WTC11 (cell line): ENCODE measurements around the gene SMIM38. TPM values are rescaled to one million over a fixed set of nuclear protein-coding genes. Genes with fewer than 3 reads are reported as not detected.

Experiments
- ATAC-seq: fragments of 200-7000 bp; cut with Tn5 transposase; 2 replicates; pipeline ENCODE4 v1.10.0; 2021; ENCODE audit warnings: mild to moderate bottlenecking, moderate library complexity
- CTCF ChIA-PET: fragments of 300-600 bp; sonication (Branson Sonifier 250); formaldehyde crosslinking; loops from one replicate; lab custom pipeline; 2021; ENCODE audit warnings: antibody characterized with exemption; lab: Charles Lee
- POLR2A ChIA-PET: fragments of 350-600 bp; sonication (Branson Sonifier 250); formaldehyde crosslinking; loops from one replicate; lab custom pipeline; 2021; ENCODE audit warnings: antibody characterized with exemption; lab: Charles Lee
- DNase-seq: peaks from one replicate; pipeline ENCODE4 v3.0.0; 2021; ENCODE audit warnings: low spot score
- H3K27ac Mint-ChIP-seq: 2 replicates; pipeline ENCODE4 v1.8.0; 2021; ENCODE audit warnings: mixed read lengths
- H3K27me3 Mint-ChIP-seq: 2 replicates; pipeline ENCODE4 v1.8.0; 2021; ENCODE audit warnings: low read depth, mild to moderate bottlenecking, moderate library complexity, mixed read lengths
- H3K36me3 Mint-ChIP-seq: 2 replicates; pipeline ENCODE4 v1.8.0; 2021; ENCODE audit warnings: mixed read lengths
- H3K4me1 Mint-ChIP-seq: 2 replicates; pipeline ENCODE4 v1.8.0; 2022; ENCODE audit warnings: mixed read lengths
- H3K4me3 Mint-ChIP-seq: 2 replicates; pipeline ENCODE4 v1.8.0; 2021; ENCODE audit warnings: mild to moderate bottlenecking, moderate library complexity, mixed read lengths
- H3K9me3 Mint-ChIP-seq: 2 replicates; pipeline ENCODE4 v1.8.0; 2021; ENCODE audit warnings: mixed read lengths
- ATF1 ChIP-seq: sonication (generic); formaldehyde crosslinking; IDR thresholded peaks from 2 replicates; pipeline ENCODE4 v1.8.1; 2023; ENCODE audit warnings: mild to moderate bottlenecking, moderate library complexity, missing genetic modification reagents
- ATF2 ChIP-seq: sonication (generic); formaldehyde crosslinking; IDR thresholded peaks from 2 replicates; pipeline ENCODE4 v1.8.1; 2022; ENCODE audit warnings: low read depth, missing genetic modification reagents, borderline replicate concordance
- ESRRA ChIP-seq: sonication (generic); formaldehyde crosslinking; IDR thresholded peaks from 2 replicates; pipeline ENCODE4 v1.8.1; 2022; ENCODE audit warnings: mild to moderate bottlenecking, missing genetic modification reagents, borderline replicate concordance
- FOXP4 ChIP-seq: sonication (generic); formaldehyde crosslinking; IDR thresholded peaks from 2 replicates; pipeline ENCODE4 v1.8.0; 2022; ENCODE audit warnings: mild to moderate bottlenecking, missing genetic modification reagents
- GTF2I ChIP-seq: fragments of 250-450 bp; sonication (Bioruptor Pico); conservative IDR thresholded peaks from 2 replicates; pipeline ENCODE4 v1.4.0; 2021; ENCODE audit warnings: mild to moderate bottlenecking
- HMGXB4 ChIP-seq: sonication (generic); formaldehyde crosslinking; IDR thresholded peaks from 2 replicates; pipeline ENCODE4 v1.8.1; 2023; ENCODE audit warnings: mild to moderate bottlenecking, moderate library complexity, missing genetic modification reagents
- KAT7 ChIP-seq: sonication (generic); formaldehyde crosslinking; IDR thresholded peaks from 2 replicates; pipeline ENCODE4 v1.8.1; 2023; ENCODE audit warnings: missing genetic modification reagents, mild to moderate bottlenecking, borderline replicate concordance
- MYBL2 ChIP-seq: sonication (generic); formaldehyde crosslinking; IDR thresholded peaks from 2 replicates; pipeline ENCODE4 v1.8.1; 2023; ENCODE audit warnings: mild to moderate bottlenecking, moderate library complexity, missing genetic modification reagents
- NFE2L1 ChIP-seq: sonication (generic); formaldehyde crosslinking; IDR thresholded peaks from 2 replicates; pipeline ENCODE4 v1.8.1; 2023; ENCODE audit warnings: missing genetic modification reagents
- TEAD4 ChIP-seq: sonication (generic); formaldehyde crosslinking; IDR thresholded peaks from 2 replicates; pipeline ENCODE4 v1.8.0; 2022; ENCODE audit warnings: mild to moderate bottlenecking, missing genetic modification reagents
- ZBTB21 ChIP-seq: sonication (generic); formaldehyde crosslinking; IDR thresholded peaks from 2 replicates; pipeline ENCODE4 v1.8.1; 2023; ENCODE audit warnings: mild to moderate bottlenecking, missing genetic modification reagents, borderline replicate concordance
- ZNF317 ChIP-seq: sonication (generic); formaldehyde crosslinking; IDR thresholded peaks from 2 replicates; pipeline ENCODE4 v1.8.1; 2023; ENCODE audit warnings: low read depth, mild to moderate bottlenecking, moderate library complexity, missing genetic modification reagents, borderline replicate concordance
- total RNA-seq: library from RNA; stranded (reverse); gene quantifications from 3 replicates; pipeline ENCODE4 v1.2.3, GENCODE V29; 2021
- TF ChIP-seq, protein P1 (sequence below): sonication (generic); formaldehyde crosslinking; IDR thresholded peaks from 2 replicates; pipeline ENCODE4 v1.8.1; 2023; ENCODE audit warnings: mild to moderate bottlenecking, missing genetic modification reagents, moderate library complexity
- TF ChIP-seq, protein P2 (sequence below): sonication (generic); formaldehyde crosslinking; IDR thresholded peaks from 2 replicates; pipeline ENCODE4 v1.8.1; 2022; ENCODE audit warnings: missing genetic modification reagents, borderline replicate concordance

The SMIM38 gene
- total RNA-seq, 1 experiment from 2014 or later, result 0.39 TPM

DNA sequence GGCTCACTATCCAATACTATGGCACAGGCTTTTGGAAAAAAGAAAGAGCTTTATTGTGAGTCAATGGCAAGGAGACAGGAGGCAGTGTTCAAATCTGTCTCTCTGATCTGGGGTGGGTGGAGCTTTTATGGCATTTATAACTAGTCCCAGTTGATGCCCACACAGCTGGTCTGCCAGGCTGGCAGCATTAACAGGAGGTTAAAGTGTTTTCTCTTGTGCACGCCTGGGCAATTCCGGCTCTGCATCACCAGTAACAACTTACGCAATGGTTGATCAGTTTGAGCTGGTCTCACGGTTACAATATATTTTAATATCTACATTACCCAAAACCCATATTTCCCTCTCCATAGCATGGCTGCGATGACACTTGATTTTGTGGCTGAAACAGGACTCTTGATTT lies 15.1 kb upstream of the SMIM38 start:
- ChIA-PET CTCF (interaction anchor here (2.6 kb wide), 1 partner anchor 9 kb away, joined by 22 read pairs; no protein-coding TSS in a partner anchor), POLR2A (no interaction called here)
- H3K27ac Mint-ChIP-seq, result no peak overlapping the region
- H3K4me1 Mint-ChIP-seq, result 0 out of 2 replicates have a peak, but pooled peaks cover 7% of the 10 kb centered on the region
- peaks cover 16% of the 10 kb centered on the region for H3K9me3 Mint-ChIP-seq
- no peak for TF ChIP-seq ATF2 (CRISPR knock-in tag)
- TF ChIP-seq, protein P1, sequence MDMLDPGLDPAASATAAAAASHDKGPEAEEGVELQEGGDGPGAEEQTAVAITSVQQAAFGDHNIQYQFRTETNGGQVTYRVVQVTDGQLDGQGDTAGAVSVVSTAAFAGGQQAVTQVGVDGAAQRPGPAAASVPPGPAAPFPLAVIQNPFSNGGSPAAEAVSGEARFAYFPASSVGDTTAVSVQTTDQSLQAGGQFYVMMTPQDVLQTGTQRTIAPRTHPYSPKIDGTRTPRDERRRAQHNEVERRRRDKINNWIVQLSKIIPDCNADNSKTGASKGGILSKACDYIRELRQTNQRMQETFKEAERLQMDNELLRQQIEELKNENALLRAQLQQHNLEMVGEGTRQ, result no peak
- TF ChIP-seq ZBTB21 (CRISPR knock-in tag), result no peak
- TF ChIP-seq ZNF317 (CRISPR knock-in tag), result no peak
- ATAC-seq (no peak), DNase-seq (no peak)
- H3K27me3 Mint-ChIP-seq, result no peaks in the 10 kb centered on the region
- H3K4me3 Mint-ChIP-seq, result no peak overlapping the region
- H3K36me3 Mint-ChIP-seq, result peaks cover 2% of the 10 kb centered on the region; the same call in 1 of the 2 replicates

DNA sequence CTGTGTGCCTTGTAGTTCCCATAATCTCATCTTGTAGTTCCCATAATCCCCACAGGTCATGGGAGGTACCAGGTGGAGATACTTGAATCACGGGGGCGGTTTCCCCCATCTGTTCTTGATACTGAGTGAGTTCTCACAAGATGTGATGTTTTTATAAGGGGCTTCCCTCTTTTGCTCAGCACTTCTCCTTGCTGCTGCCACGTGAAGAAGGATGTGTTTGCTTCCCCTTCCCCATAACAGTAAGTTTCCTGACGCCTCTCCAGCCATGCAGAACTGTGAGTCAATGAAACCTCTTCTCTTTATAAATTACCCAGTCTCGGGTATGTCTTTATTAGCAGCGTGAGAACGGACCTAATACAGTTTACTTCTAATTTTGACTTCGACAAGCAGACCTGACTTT lies 14.0 kb upstream of the SMIM38 start:
- ChIA-PET POLR2A (no interaction called here), CTCF (interaction anchor here (2.6 to 3.1 kb wide), 1 partner anchor 10 kb away, joined by 12 to 22 read pairs; no protein-coding TSS in a partner anchor)
- TF ChIP-seq ATF1 (CRISPR knock-in tag) (no peak), KAT7 (no peak), TEAD4 (CRISPR knock-in tag) (no peak), FOXP4 (CRISPR knock-in tag) (no peak), HMGXB4 (no peak), MYBL2 (no peak), GTF2I (no peak), ESRRA (CRISPR knock-in tag) (no peak), NFE2L1 (CRISPR knock-in tag) (no peak)
- TF ChIP-seq, protein P1, result no peak
- TF ChIP-seq, protein P2, sequence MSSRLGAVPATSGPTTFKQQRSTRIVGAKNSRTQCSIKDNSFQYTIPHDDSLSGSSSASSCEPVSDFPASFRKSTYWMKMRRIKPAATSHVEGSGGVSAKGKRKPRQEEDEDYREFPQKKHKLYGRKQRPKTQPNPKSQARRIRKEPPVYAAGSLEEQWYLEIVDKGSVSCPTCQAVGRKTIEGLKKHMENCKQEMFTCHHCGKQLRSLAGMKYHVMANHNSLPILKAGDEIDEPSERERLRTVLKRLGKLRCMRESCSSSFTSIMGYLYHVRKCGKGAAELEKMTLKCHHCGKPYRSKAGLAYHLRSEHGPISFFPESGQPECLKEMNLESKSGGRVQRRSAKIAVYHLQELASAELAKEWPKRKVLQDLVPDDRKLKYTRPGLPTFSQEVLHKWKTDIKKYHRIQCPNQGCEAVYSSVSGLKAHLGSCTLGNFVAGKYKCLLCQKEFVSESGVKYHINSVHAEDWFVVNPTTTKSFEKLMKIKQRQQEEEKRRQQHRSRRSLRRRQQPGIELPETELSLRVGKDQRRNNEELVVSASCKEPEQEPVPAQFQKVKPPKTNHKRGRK, result no peak
- H3K27ac Mint-ChIP-seq, result no peak overlapping the region
- ATAC-seq (no peak), DNase-seq (no peak)
- H3K36me3 Mint-ChIP-seq, result peaks cover 13% of the 10 kb centered on the region
- 0 out of 2 replicates have a peak, but pooled peaks cover 7% of the 10 kb centered on the region for H3K4me1 Mint-ChIP-seq
- no peaks in the 10 kb centered on the region; the same call in 1 of the 2 replicates for H3K27me3 Mint-ChIP-seq
- H3K4me3 Mint-ChIP-seq, result no peak overlapping the region
- peaks cover 27% of the 10 kb centered on the region for H3K9me3 Mint-ChIP-seq
